Smooth muscle cell (in vitro differentiated cells): Measurements from ENCODE around the gene ZFP36L1. TPM values are rescaled to one million over a fixed set of nuclear protein-coding genes. Genes with fewer than 3 reads are reported as not detected.

Experiments used
- DNase-seq: peaks from one replicate; lab custom pipeline; 2025; ENCODE audit not compliant: unreplicated experiment; lab: John Stamatoyannopoulos, UW
- H2AFZ ChIP-seq: fragments of 200-600 bp; sonication (generic); 2 replicates; pipeline ENCODE4 v1.6.0; 2016; ENCODE audit warnings: antibody characterized with exemption, low read depth, mild to moderate bottlenecking
- H3F3A ChIP-seq: fragments of 200-600 bp; sonication (generic); 2 replicates; pipeline ENCODE4 v1.6.0; 2017; ENCODE audit warnings: antibody characterized with exemption, low read depth
- H3K27ac ChIP-seq: fragments of 200-600 bp; sonication (generic); 2 replicates; pipeline ENCODE4 v1.5.1; 2016; ENCODE audit warnings: low read depth, mild to moderate bottlenecking
- H3K27me3 ChIP-seq: fragments of 200-600 bp; sonication (generic); 2 replicates; pipeline ENCODE4 v1.6.1; 2016; ENCODE audit warnings: low read depth, mild to moderate bottlenecking
- H3K36me3 ChIP-seq: fragments of 200-600 bp; sonication (generic); 2 replicates; pipeline ENCODE4 v1.5.1; 2016; ENCODE audit warnings: low read depth
- H3K4me1 ChIP-seq: fragments of 200-600 bp; sonication (generic); 2 replicates; pipeline ENCODE4 v1.5.1; 2016; ENCODE audit warnings: low read depth
- H3K4me2 ChIP-seq: fragments of 200-600 bp; sonication (generic); 2 replicates; pipeline ENCODE4 v1.6.0; 2016; ENCODE audit warnings: mild to moderate bottlenecking
- H3K4me3 ChIP-seq: fragments of 200-600 bp; sonication (generic); 2 replicates; pipeline ENCODE4 v1.5.1; 2016; ENCODE audit warnings: mild to moderate bottlenecking
- H3K79me2 ChIP-seq: fragments of 200-600 bp; sonication (generic); 2 replicates; pipeline ENCODE4 v1.6.0; 2016; ENCODE audit warnings: low read depth, mild to moderate bottlenecking
- H3K9ac ChIP-seq: fragments of 200-600 bp; sonication (generic); 2 replicates; pipeline ENCODE4 v1.6.0; 2016; ENCODE audit warnings: low read depth
- H3K9me3 ChIP-seq: fragments of 200-600 bp; sonication (generic); replicated peaks from 2 replicates; pipeline ENCODE4 v1.5.1; 2016; ENCODE audit warnings: low read depth
- H4K20me1 ChIP-seq: fragments of 200-600 bp; sonication (generic); 2 replicates; pipeline ENCODE4 v1.6.0; 2016; ENCODE audit warnings: low read depth
- CTCF ChIP-seq: fragments of 200-600 bp; sonication (generic); IDR thresholded peaks from 2 replicates; pipeline ENCODE4 v1.5.1; 2017; ENCODE audit warnings: borderline replicate concordance, mild to moderate bottlenecking, antibody characterized with exemption; ENCODE audit not compliant: insufficient read depth, poor library complexity, severe bottlenecking
- WGBS: methylation state at CpG from one replicate; pipeline ENCODE4 v1.1.7; 2016; ENCODE audit warnings: low lambda C conversion rate; 5-methylcytosine and 5-hydroxymethylcytosine counted together
- polyA plus RNA-seq: library from polyadenylated mRNA; unstranded; fragments of >200 nt; fragmentation: Nextera tagmentation; extraction: Ambion mirVana; gene quantifications from 2 replicates; pipeline ENCODE4 v1.2.1, GENCODE V29; 2016
- total RNA-seq: library from RNA; depleted of rRNA; stranded (reverse); fragments of >200 nt; gene quantifications from 2 replicates; pipeline ENCODE4 v1.2.3, GENCODE V29; 2014

ZFP36L1 gene
- total and polyA plus RNA-seq, 2 experiments from 2014 or later, result 166 to 418 TPM

- Histone ChIP-seq H3F3A (peaks cover 44% of the 10 kb centered on the region), H3K9me3 (no peaks in the 10 kb centered on the region), H3K36me3 (no peaks in the 10 kb centered on the region), H3K9ac (no peak overlapping the region), H3K4me1 (peaks cover 24% of the 10 kb centered on the region), H3K27me3 (no peaks in the 10 kb centered on the region), H4K20me1 (no peaks in the 10 kb centered on the region), H3K4me3 (no peak overlapping the region), H3K79me2 (no peaks in the 10 kb centered on the region), H2AFZ (no peak overlapping the region), H3K27ac (peak overlapping the region; percentile 92), H3K4me2 (no peak overlapping the region)
- no peak for DNase-seq
- TF ChIP-seq CTCF, result no peak
- WGBS, result 87% methylated on average over 1 of the region's 1 CpG
These were observed 15.2 kb downstream of the ZFP36L1 start for GRCh38 chr14:68777644-68778043.

DNA sequence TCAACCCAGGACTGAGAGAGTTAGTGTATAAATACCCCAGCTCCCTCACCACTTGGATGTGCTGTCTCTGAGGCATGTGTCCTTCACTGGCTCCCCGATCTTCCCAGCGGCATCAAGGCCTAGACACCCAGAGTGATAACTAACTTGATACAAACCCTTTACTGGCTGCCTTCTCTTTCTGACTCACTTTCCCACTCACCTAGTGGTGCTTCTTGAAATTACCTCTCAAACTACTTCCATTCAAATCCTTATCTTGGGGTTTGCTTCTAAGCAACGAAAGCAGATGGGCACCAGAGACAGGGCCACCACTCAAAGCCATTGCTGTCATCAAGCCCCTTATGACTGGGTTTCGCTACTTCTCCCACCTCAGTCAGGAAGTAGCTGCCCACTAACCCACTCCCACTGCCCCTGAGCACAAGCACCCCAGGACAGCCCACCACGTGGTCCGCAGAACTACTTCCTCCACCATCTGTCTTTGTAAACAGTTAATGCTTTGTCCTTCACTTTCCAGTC, 17.2 kb downstream of the ZFP36L1 start:
- Histone ChIP-seq H3K27me3 (no peaks in the 10 kb centered on the region), H3K4me2 (no peak overlapping the region), H3K4me3 (no peak overlapping the region), H3K9me3 (no peaks in the 10 kb centered on the region), H3K9ac (no peak overlapping the region), H3K79me2 (no peaks in the 10 kb centered on the region), H3F3A (peaks cover 28% of the 10 kb centered on the region), H3K27ac (no peak overlapping the region), H4K20me1 (no peaks in the 10 kb centered on the region), H3K4me1 (peaks cover 16% of the 10 kb centered on the region), H3K36me3 (no peaks in the 10 kb centered on the region), H2AFZ (no peak overlapping the region)
- no peak for TF ChIP-seq CTCF
- 93% methylated on average over 6 of the region's 6 CpGs for WGBS
- DNase-seq, result no peak

DNA sequence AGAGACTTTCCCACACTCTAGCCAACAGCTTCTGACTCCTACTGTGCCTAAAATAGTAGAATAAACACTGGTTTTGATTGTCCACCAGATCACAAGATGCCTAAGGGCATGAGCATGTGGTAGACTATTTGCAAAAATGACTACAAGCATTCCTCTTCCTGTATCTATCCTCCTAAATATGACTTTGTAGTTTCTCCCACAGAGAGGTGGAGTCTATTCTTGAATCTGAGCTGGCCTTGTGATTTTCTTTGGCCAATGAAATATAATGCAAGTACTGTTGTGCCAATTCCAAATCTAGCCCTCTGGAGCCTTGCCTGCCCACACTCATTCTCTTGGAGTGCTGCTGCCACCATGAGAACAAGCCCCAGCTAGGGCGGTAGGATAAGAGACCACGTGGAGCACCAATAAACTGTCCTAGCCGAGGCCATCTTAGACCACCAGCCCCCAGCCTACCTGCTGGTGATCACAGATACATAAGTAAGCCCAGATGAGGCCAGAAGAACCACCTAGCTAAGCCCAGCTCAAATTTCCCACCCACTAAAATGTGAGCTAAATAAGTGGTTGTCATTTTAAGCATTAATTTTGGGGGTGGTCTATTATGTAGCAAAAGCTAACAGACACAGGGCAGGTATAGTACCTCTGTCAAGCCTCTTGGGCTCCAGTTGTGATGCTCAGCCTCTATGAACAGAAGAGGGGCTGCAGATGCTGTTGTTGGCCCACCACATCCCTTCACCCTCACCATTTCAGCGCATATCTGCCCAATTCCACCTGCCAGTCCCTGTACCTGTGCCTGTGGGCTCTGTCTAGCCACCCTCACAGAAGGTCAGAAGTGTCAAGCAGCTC, 17.9 kb downstream of the ZFP36L1 start:
- no peaks in the 10 kb centered on the region for H3K27me3 ChIP-seq
- H3K4me2 ChIP-seq, result no peak overlapping the region
- DNase-seq, result no peak
- H3K9ac ChIP-seq, result no peak overlapping the region
- H3K9me3 ChIP-seq, result no peaks in the 10 kb centered on the region
- no peak overlapping the region for H2AFZ ChIP-seq
- peaks cover 22% of the 10 kb centered on the region for H3F3A ChIP-seq
- no peak for TF ChIP-seq CTCF
- no peaks in the 10 kb centered on the region for H4K20me1 ChIP-seq
- no peak overlapping the region for H3K27ac ChIP-seq
- H3K36me3 ChIP-seq, result no peaks in the 10 kb centered on the region
- 88% methylated on average over 4 of the region's 4 CpGs for WGBS
- H3K79me2 ChIP-seq, result no peaks in the 10 kb centered on the region
- peaks cover 10% of the 10 kb centered on the region for H3K4me1 ChIP-seq
- no peak overlapping the region for H3K4me3 ChIP-seq
